Activated CD8-positive, alpha-beta memory T cell treated with anti-CD3 and anti-CD28 coated beads, Interleukin-2, amount 50 U/mL, for 1 hour (primary cell): Measurements from ENCODE around the gene RRP12.
"Not testable (repeated sequence)": the region's sequence is repeated elsewhere in the genome, so short reads cannot be mapped to it uniquely, and the experiment has no call there.

ENCODE experiments used
- DNase-seq: peaks from one replicate; pipeline ENCODE4 v3.0.0-alpha.2; 2020; ENCODE audit errors: extremely low read depth

RRP12 gene

GRCh38 chr10:97365761-97366351 lies 35.3 kb downstream of the RRP12 start:
- DNase-seq: no peak

GRCh38 chr10:97363071-97363470 lies 38.1 kb downstream of the RRP12 start:
- no peak for DNase-seq

- no peak for DNase-seq
Observed at GRCh38 chr10:97362310-97363033, 38.7 kb downstream of the RRP12 start.

- no peak for DNase-seq
Observed at GRCh38 chr10:97361537-97361901, 39.6 kb downstream of the RRP12 start.

GRCh38 chr10:97360705-97361536 lies 40.2 kb downstream of the RRP12 start:
- DNase-seq: no peak

- DNase-seq: no peak
Observed at GRCh38 chr10:97358781-97359180, 42.4 kb downstream of the RRP12 start.

- DNase-seq: no peak
Observed at GRCh38 chr10:97358349-97358748, 42.8 kb downstream of the RRP12 start.

GRCh38 chr10:97356918-97357317 lies 44.2 kb downstream of the RRP12 start:
- no peak for DNase-seq

- no peak for DNase-seq
Observed at GRCh38 chr10:97356318-97356914, 44.7 kb downstream of the RRP12 start.

GRCh38 chr10:97355571-97355975 lies 45.6 kb downstream of the RRP12 start:
- no peak for DNase-seq

GRCh38 chr10:97353945-97354344 lies 47.2 kb downstream of the RRP12 start:
- DNase-seq: no peak

- DNase-seq: no peak
Observed at GRCh38 chr10:97349752-97350513, 51.2 kb downstream of the RRP12 start.

- no peak for DNase-seq
Observed at GRCh38 chr10:97347317-97347716, 53.8 kb downstream of the RRP12 start.

- DNase-seq: not testable (repeated sequence)
Observed at GRCh38 chr10:97343664-97344063, 57.5 kb downstream of the RRP12 start.

GRCh38 chr10:97341416-97341815 lies 59.7 kb downstream of the RRP12 start:
- no peak for DNase-seq

GRCh38 chr10:97338041-97338440 lies 63.1 kb downstream of the RRP12 start:
- no peak for DNase-seq

- no peak for DNase-seq
Observed at GRCh38 chr10:97336942-97337831, 64.0 kb downstream of the RRP12 start.

GRCh38 chr10:97336446-97336845 lies 64.7 kb downstream of the RRP12 start:
- no peak for DNase-seq

GRCh38 chr10:97336006-97336405 lies 65.1 kb downstream of the RRP12 start:
- DNase-seq: no peak

- DNase-seq: no peak
Observed at GRCh38 chr10:97335188-97335619, 65.9 kb downstream of the RRP12 start.
